Tibial artery (tissue), 4 donors: ENCODE data around the gene CAMSAP2.

Source experiments
- DNase-seq, 2 donors: peaks; one replicate each; pipeline ENCODE4 v3.0.0-alpha.2; 2019
- H3K27ac ChIP-seq, 2 donors: fragments of 200-600 bp; sonication (generic) in 1 of 2; 1 replicate in 1 of 2; 2 replicates in 1 of 2; pipeline ENCODE4 v1.5.1; 2018 to 2019; ENCODE audit warnings: mild to moderate bottlenecking in 1 of 2
- H3K27me3 ChIP-seq, 2 donors: fragments of 200-600 bp; sonication (generic) in 1 of 2; one replicate each; pipeline versions ENCODE4 v1.5.1 to v1.6.0; 2016 to 2019
- H3K36me3 ChIP-seq, 3 donors: fragments of 200-600 bp; sonication (generic) in 2 of 3; one replicate each; pipeline ENCODE4 v1.5.1; 2016 to 2019; ENCODE audit warnings: mild to moderate bottlenecking in 2 of 3
- H3K4me1 ChIP-seq, 4 donors: fragments of 200-600 bp; sonication (generic) in 2 of 4; 1 replicate in 3 of 4; 2 replicates in 1 of 4; pipeline ENCODE4 v1.5.1; 2016 to 2019
- H3K4me3 ChIP-seq, 2 donors: fragments of 200-600 bp; sonication (generic) in 1 of 2; 1 replicate in 1 of 2; 2 replicates in 1 of 2; pipeline ENCODE4 v1.5.1; 2018 to 2019; ENCODE audit warnings: mild to moderate bottlenecking in 2 of 2
- H3K9me3 ChIP-seq, 3 donors: fragments of 200-600 bp; sonication (generic) in 1 of 3; one replicate each; pipeline ENCODE4 v1.5.1; 2016 to 2019
- CTCF ChIP-seq, 2 experiments: fragments of 200-600 bp in 1 of 2; fragments of 450-650 bp in 1 of 2; IDR thresholded peaks; one replicate each; pipeline ENCODE4 v1.5.1; 2017 to 2019; ENCODE audit warnings: antibody characterized with exemption in 2 of 2, mild to moderate bottlenecking in 1 of 2, moderate library complexity in 1 of 2
- intact Hi-C: fragments of 100-400 bp; cut with DNase I; formaldehyde crosslinking; loops from one replicate; pipeline ENCODE4 v1.15.0; 2023; ENCODE audit warnings: low total_unique reads

CAMSAP2 gene

GRCh38 chr1:200885623-200886402, 147.1 kb downstream of the CAMSAP2 start:
- no peaks in the 10 kb centered on the region for H3K9me3 ChIP-seq
- no peak for TF ChIP-seq CTCF (IDR thresholded peaks at IDR 0.05)
- peaks cover 1 to 4% of the 10 kb centered on the region in 2 donors for H3K27me3 ChIP-seq
- H3K4me3 ChIP-seq, result no peak overlapping the region
- no peak for DNase-seq
- no peak overlapping the region for H3K27ac ChIP-seq
- intact Hi-C loops, result no loop called here
- H3K36me3 ChIP-seq, result no peaks in the 10 kb centered on the region
- peaks cover 0 to 7% (median 2%) of the 10 kb centered on the region in 4 donors for H3K4me1 ChIP-seq

GRCh38 chr1:200886594-200886993, 147.9 kb downstream of the CAMSAP2 start:
- no peak for TF ChIP-seq CTCF (IDR thresholded peaks at IDR 0.05)
- intact Hi-C loops, result no loop called here
- no peak for DNase-seq
- peaks cover 0 to 15% (median 7%) of the 10 kb centered on the region in 4 donors for H3K4me1 ChIP-seq
- peaks cover 3 to 4% of the 10 kb centered on the region in 2 donors for H3K27me3 ChIP-seq
- H3K27ac ChIP-seq, result no peak overlapping the region
- H3K4me3 ChIP-seq, result no peak overlapping the region
- H3K9me3 ChIP-seq, result no peaks in the 10 kb centered on the region
- no peaks in the 10 kb centered on the region for H3K36me3 ChIP-seq

DNA sequence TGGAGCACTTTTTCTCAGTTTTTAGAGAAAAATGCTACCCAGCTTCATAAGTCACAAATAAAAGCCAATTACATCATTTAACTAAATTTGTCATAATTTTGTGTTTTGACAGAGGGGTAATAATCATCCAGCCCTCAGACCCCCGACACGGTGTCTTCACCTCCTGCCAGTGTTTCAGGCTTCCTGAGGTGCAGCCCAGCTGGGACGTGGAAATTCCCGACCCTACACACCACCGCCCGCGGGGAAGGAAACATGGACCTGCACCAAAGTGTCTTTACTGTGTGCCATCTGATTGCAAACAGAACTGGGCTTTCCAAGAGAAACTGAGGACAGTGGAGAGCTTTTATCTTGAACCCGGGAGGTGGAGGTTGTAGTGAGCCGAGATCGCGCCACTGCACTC, 148.3 kb downstream of the CAMSAP2 start:
- intact Hi-C loops, result no loop called here
- Histone ChIP-seq H3K36me3 (no peaks in the 10 kb centered on the region), H3K4me3 (no peak overlapping the region), H3K4me1 (peaks cover 0 to 19% (median 11%) of the 10 kb centered on the region in 4 donors), H3K27me3 (peaks cover 3 to 4% of the 10 kb centered on the region in 2 donors), H3K27ac (no peak overlapping the region), H3K9me3 (no peaks in the 10 kb centered on the region)
- no peak for DNase-seq
- TF ChIP-seq CTCF (IDR thresholded peaks at IDR 0.05), result no peak

- Histone ChIP-seq H3K4me1 (peaks cover 0 to 20% (median 13%) of the 10 kb centered on the region in 4 donors), H3K36me3 (no peaks in the 10 kb centered on the region), H3K27ac (no peak overlapping the region), H3K9me3 (no peaks in the 10 kb centered on the region), H3K27me3 (peaks cover 3 to 4% of the 10 kb centered on the region in 2 donors), H3K4me3 (no peak overlapping the region)
- peak in 1 of 2 donors; percentile 4 for DNase-seq
- no peak for TF ChIP-seq CTCF (IDR thresholded peaks at IDR 0.05)
- intact Hi-C loops, result no loop called here
These were observed 149.2 kb downstream of the CAMSAP2 start for GRCh38 chr1:200887772-200888348.

DNA sequence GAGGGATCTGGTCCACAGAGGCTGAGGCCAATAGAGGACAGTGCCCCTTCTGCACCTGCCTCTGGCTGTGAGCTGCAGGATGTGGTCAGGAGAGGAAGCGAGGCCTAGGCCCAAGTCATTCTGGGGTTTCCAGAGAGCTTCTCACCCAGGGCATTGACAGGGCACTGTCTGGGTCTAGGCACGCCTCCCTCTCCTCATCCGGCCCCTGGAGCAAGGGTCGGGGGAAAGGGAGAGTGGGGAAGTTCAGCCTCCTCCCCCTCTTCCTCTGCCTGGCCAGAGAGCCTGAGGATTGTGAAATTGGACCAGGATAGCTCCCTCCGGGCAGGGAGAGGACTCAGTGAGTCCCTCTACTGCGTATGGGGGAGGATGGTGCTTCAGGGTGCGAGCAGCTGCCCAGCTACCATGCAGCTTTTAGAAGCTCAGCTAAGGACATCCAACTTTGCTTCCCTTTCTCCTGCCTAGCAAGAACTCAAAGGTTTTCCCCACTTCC, 149.7 kb downstream of the CAMSAP2 start:
- Histone ChIP-seq H3K36me3 (no peaks in the 10 kb centered on the region), H3K27me3 (peaks cover 3 to 4% of the 10 kb centered on the region in 2 donors), H3K9me3 (no peaks in the 10 kb centered on the region), H3K4me3 (no peak overlapping the region), H3K4me1 (peaks cover 0 to 20% (median 13%) of the 10 kb centered on the region in 4 donors), H3K27ac (no peak overlapping the region)
- no peak for DNase-seq
- TF ChIP-seq CTCF (IDR thresholded peaks at IDR 0.05), result no peak
- intact Hi-C loops, result no loop called here
